GM18505 (cell line): ENCODE results near the gene PRKAR1B.

Source experiments
- ATAC-seq: cut with Tn5 transposase; IDR thresholded peaks from one replicate; pipeline ENCODE4 v1.9.1; 2021; ENCODE audit not compliant: unreplicated experiment
- POLR2A ChIP-seq: IDR thresholded peaks from 4 replicates; pipeline ENCODE4 v1.6.1; 2011; ENCODE audit warnings: borderline replicate concordance; ENCODE audit not compliant: insufficient read depth, insufficient read length; ENCODE audit errors: extremely low read depth

The PRKAR1B gene

DNA sequence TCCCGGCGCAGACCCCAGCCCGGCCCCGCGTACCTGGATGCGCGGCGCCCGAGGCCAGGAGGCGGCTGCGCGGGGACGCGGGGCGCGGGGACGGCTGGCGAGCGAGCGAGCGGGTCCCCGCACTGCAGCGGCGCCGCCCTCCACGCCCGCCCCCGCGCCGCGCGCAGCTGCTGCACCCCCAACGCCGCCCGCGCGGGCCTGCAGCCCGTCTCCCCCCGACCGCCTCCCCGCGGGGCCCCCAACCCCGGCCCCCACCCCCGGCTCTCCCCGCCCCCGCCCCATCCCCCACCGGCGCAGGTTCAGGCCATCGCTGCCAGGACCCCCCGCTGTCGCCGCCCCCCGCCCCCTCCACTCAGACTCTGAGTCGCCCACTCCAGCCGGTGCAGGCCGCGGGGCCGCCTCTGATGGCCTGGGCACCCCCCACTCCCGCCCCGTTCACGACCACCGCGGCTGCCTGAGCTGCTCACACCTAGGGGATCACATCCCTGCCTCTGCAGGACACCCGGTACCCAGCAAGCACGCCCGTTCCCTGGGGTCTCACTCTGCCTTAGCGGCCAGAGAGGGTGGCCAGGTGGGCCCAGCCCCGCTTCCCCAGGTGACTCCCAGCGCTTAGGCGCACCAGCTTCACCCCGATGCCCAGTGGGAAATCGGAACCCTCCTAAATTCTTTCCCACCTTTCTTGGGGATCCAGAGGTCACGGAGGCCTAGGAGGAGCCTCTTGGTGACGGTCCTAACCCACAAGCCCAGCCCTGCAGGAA, 14.5 kb downstream of the PRKAR1B start:
- TF ChIP-seq POLR2A, result no peak
- no peak for ATAC-seq

DNA sequence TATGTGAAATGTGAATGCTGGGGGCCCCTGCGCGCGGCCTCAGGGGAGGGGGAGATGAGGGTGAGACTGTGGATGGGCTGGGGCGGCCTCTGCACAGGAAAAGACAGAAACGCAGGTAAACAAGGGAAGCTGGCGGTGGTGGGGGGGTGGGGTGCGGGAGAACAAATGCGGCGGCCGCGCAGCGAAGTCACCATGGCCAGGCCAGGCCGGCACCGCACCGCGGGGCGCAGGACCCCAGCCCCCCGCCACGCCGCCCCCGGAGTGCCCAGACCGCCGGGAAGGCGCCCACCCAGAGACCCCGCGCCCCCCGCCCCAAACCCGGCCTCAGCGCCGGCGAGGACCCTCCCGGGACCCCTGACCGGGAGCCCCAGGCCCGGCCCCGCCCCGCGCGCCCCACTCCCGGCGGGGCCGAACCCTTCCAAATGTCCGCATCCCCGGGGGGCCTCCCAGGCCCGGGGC, 15.1 kb downstream of the PRKAR1B start:
- ATAC-seq, result no peak
- TF ChIP-seq POLR2A, result no peak

DNA sequence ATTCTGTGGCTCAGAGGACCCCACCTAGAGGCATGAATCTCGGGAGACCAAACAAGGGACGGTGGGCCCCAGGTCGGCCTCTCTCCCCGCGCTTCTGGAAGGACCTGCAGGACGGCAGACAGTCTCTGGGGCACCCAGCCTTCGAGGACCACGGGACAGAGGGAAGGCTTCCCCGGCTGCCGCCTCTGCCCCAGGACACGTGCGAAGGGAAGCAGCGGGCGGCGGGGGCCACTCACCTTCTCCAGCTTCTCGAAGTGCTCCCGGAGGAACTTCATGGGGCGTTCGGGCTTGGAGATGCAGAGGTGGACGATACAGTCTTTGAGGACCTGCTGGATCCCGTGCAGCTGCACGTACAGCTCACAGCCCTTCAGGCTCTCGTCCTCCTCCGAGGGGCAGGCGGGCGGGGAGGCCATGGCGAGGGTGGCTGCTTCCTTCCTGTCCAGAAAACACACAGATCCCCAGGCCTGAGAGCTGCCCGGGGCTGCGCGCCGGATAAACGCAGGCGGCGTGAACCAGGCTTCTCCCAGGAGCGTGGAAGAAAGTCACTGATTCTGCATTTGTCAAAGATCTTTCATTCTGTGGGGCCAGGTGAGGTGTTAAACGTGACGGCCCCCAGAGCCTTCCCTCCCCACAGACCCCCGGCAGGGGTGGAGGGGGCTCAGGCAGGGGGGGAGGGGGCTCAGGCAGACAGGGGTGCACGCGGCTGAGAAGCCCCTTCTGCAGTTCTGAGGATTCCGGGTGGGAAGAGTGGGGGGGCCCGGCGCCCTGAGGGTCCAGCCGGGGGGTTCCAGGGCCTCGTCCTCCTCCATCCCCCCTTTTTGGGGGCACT, 15.8 kb downstream of the PRKAR1B start:
- no peak for TF ChIP-seq POLR2A
- ATAC-seq, result no peak

DNA sequence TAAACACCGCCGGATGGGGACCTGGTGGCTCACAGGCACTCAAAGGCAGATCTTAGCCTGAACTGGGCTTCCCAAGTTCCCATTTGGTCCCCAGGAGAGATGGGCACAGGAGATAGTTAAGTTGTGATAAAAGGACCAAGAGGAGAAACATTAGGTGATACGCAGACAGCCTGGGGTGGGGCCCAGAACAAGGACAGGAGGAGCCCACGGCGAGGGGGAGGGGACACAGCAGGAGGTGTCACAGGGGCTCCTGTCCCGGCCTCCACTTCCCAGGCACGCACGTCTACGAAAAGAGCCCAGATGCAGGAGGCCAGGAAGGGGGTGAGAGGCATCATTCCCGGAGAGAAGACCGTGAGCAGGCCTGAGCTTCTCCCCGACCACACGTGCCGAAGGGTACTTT, 16.9 kb downstream of the PRKAR1B start:
- no peak for ATAC-seq
- TF ChIP-seq POLR2A, result no peak

DNA sequence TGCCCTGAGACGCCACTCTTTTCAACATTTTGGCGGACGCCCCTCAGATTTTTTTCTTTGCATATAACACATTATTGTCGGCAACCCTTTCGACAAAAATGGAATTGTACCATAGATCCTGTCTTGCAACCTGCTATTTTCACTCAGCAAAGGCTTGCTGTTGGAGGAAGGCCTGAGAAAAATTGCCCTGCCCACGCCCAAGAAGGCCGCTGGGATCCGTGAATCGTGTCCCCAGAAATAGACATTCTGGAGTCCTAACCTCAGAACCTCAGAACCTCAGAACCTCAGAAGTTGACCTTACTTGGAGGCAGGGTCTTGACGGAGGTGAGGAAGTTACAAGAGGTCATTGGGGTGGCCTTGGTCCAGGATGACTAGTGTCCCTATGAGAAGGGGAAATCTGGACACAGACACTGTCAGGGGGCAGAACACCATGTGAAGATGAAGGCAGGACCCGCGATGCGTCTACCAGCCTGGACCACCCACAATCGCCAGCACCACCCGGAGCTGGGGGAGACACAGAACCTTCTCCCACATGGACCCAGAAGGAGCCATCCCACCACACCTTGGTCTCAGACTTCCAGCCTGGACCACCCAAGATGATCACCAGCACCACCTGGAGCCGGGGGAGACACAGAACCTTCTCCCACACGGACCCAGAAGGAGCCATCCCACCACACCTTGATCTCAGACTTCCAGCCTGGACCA, 19.6 kb downstream of the PRKAR1B start:
- ATAC-seq, result no peak

DNA sequence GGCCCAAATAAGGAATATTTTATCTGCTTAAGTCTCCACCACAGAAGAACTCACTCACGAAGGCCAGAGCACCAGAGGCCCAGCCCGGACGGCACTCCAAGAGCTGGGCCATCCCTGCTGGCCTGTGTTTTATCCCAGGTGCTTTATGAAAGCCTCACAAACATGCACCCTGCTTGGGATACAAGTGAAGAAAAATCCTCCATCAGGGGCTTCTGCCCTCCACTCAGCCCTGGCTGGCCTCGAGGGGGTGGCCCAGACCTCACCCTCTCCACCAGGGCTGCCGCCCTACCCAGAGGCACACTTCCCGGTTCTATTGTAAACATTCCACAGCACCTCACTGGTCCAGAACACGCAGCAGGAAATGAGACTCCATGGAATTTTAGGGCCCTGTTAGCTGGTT, 20.4 kb downstream of the PRKAR1B start:
- no peak for ATAC-seq

More for the DNA sequence above, 19.6 kb downstream of the PRKAR1B start:
- TF ChIP-seq POLR2A, result no peak

DNA sequence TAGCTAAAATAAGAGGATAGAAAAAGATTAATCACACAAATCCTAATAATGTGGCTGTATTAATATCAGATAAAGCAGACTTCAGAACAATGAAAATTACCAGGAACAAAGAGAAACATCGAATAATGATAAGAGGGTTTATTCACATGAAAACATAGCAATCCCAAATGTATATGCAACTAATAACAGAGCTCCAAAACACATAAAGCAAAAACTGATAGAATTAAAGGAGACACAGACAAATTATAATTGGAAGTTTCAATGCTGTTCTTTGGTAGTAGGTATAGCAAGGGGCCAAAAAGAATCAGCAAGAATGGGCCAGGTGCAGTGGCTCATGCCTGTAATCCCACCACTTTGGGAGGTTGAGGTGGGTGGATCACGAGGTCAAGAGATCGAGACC, 24.0 kb downstream of the PRKAR1B start:
- ATAC-seq, result no peak
- TF ChIP-seq POLR2A, result no peak

More for the DNA sequence above, 20.4 kb downstream of the PRKAR1B start:
- no peak for TF ChIP-seq POLR2A

DNA sequence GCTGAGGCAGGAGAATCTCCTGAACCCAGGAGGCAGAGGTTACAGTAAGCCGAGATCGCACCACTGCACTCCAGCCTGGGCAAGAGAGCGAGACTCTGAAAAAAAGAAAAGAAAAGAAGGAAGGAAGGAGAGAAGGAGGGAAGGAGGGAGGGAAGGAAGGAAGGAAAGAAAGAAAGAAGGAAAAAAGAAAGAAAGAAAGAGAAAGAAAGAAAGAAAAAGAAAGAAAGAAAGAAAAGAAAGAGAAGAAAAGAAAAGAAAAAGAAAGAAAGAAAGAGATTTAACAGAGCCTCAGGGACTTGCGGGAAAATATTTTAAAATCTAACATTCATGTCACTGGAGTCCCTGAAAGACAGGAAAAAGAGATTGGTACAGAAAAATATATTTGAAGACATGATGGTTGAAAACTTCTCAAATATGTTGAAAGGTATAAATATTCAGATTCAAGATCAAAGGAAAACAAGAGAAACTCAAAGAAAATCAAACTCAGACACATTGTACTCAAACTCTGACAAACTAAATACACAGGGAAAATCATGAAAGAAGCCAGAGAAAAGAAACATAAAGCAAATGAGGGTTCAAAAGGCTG, 25.9 kb downstream of the PRKAR1B start:
- ATAC-seq, result no peak
- TF ChIP-seq POLR2A, result no peak

DNA sequence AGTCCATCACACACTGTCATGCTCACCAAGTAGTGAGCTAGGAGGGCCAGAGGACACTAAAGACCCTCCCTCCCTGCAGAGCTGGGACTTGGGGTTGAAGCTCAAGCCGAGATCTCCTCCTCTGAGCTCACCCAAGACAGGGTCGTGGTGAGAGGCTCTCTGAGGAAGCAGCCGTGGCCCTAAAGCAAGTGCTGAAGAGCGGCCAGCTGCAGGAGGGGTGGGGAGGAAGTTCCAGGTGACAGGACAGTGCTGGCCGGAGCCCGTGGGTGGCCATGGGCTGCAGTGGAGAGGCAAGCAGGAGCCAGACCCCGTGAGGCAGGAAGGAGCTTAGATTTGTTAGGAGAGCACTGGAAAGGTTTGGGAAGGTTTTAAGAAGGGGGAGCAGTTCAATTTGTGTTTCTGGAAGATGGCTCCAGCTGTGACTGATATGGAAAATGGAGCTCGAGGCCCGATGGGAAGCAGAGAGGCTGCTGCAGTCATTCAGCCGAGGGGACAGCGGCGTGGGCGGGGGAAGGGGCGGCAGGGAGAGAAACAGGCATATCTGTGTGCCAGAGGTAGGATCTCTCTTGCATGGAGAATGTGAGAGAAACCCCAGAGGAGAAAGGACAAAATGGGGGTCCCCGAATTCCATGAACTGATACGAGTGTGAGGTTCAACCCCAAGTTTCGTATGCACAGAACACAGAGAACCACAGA, 27.5 kb downstream of the PRKAR1B start:
- no peak for ATAC-seq

DNA sequence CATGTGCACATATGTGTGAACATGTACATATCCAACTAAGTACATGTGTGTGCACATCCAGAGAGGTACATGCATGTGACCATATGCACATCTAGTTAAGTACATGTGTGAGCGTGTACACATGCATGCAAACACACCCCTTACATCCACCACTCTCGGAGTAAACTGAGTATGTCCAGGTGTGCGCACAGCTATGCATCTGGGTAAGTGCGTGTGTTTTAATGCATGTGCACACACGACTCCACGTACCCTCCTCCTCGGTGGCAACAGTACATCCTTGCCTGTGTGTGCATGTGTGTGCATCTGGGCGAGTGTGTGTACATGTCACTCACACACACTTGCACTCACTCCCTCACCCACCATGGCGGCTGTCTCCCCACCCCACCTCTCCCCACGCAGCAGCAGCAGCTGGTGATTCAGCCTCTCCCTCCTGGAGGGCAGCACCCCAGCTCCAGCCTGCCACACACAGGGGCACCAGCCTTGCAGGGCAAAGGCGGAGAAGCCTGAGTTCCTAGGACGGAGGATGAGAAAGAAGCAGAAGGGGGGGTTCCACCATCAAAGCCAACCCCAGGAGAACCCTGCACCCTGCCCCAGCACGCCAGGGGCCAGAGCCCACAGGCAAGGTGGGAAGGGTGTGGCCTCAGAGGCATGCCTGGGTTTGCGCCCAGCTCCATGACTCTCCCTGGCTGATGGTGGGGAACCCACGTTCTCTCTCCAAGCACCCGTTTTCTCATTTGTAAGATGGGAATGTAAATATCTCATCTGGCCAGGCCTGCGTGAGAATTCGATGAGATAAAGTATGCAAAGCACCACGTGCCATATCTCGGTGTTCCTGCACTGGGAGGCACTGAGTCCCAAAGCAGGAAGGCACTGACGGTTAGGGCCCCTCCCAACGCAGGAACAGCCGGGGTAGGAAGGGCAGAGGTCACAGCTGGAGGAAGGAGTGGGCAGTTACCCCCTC, 28.3 kb downstream of the PRKAR1B start:
- TF ChIP-seq POLR2A, result no peak
- no peak for ATAC-seq

More for the DNA sequence above, 27.5 kb downstream of the PRKAR1B start:
- TF ChIP-seq POLR2A, result no peak

DNA sequence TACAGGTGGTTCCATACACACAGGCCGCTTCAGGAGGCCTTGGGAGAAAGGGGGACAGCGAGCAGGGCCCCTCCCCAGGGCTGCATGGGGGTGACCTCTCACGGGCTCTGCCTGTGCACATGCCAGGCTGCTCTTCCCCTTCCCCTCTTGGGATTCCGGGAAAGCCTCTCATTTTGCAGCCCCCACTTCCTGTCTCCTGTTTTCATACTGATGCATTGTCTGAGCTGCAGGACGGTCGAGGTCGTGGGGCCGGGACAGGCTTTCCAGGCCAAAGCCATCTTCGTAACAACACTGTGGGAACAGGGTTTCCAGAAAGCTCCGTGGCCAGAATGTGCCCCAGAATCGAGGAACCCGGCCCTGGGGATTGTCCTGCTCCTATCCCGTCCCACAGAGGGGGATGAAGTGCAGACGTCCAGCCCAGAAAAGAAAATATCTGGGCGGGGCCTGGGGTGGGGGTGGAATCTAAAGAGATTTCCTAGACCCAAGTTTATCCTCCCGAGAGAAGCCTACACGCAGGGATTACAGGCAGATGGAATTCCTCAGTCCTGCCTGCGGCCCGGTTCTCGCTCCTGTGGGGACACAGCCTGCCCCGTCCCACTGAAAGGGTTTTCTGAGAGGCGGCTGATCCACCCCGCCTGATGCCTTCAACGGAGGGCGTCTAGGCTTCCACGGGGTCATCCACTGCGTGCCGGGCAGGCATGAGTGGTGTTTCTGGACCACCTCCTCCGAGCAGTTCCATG, 30.1 kb downstream of the PRKAR1B start:
- ATAC-seq, result no peak
- no peak for TF ChIP-seq POLR2A
